Astrocyte (in vitro differentiated cells and primary cell): ENCODE results near the gene GFER.

Experiments used
- EZH2 ChIP-seq: IDR thresholded peaks from 2 replicates; pipeline ENCODE4 v1.6.1; 2012; ENCODE audit warnings: mild to moderate bottlenecking, low read length, inconsistent platforms; ENCODE audit not compliant: insufficient read depth
- TF ChIP-seq, protein P1 (sequence below): IDR thresholded peaks from 2 replicates; pipeline ENCODE4 v1.5.1; 2011; ENCODE audit warnings: low read depth, mild to moderate bottlenecking, inconsistent platforms, low read length, moderate library complexity; ENCODE audit not compliant: insufficient read depth

DNA sequence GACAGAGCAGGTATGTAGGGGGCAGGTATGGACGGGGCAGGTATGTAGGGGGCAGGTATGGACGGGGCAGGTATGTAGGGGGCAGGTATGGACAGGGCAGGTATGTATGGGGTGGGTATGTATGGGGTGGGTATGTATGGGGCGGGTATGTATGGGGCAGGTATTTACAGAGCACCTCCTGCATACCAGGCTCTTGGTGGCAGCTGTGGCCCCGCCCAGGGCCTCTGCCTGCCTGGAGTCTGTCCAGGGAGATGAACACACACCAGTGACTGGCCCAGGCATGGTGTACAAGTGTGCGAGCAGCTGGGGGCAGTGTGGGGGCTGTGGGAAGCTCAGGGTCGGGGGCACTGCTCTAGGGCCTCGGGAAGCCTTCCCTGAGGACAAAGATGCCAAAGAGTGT, 33.9 kb upstream of the GFER start:
- TF ChIP-seq, protein P1, sequence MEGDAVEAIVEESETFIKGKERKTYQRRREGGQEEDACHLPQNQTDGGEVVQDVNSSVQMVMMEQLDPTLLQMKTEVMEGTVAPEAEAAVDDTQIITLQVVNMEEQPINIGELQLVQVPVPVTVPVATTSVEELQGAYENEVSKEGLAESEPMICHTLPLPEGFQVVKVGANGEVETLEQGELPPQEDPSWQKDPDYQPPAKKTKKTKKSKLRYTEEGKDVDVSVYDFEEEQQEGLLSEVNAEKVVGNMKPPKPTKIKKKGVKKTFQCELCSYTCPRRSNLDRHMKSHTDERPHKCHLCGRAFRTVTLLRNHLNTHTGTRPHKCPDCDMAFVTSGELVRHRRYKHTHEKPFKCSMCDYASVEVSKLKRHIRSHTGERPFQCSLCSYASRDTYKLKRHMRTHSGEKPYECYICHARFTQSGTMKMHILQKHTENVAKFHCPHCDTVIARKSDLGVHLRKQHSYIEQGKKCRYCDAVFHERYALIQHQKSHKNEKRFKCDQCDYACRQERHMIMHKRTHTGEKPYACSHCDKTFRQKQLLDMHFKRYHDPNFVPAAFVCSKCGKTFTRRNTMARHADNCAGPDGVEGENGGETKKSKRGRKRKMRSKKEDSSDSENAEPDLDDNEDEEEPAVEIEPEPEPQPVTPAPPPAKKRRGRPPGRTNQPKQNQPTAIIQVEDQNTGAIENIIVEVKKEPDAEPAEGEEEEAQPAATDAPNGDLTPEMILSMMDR: no peak
- TF ChIP-seq EZH2: no peak
